Body of pancreas (tissue), 4 donors: ENCODE results near the gene DOCK4.

ENCODE experiments used
- CTCF ChIP-seq, 7 experiments: fragments of 450-650 bp in 4 of 7; fragments of 200-600 bp in 3 of 7; sonication (generic) in 3 of 7; IDR thresholded peaks; one replicate each; pipeline ENCODE4 v1.5.1; 2016 to 2019; ENCODE audit warnings: antibody characterized with exemption in 7 of 7
- POLR2A ChIP-seq, 3 donors: fragments of 450-650 bp; IDR thresholded peaks; one replicate each; pipeline ENCODE4 v1.6.1; 2016; ENCODE audit warnings: antibody characterized with exemption in 3 of 3, mild to moderate bottlenecking in 2 of 3

GRCh38 chr7:112161253-112162141, 44.7 kb downstream of the DOCK4 start:
- TF ChIP-seq CTCF (IDR thresholded peaks at IDR 0.05) (no peak), POLR2A (IDR thresholded peaks at IDR 0.05) (no peak)
